Lower lobe of right lung (tissue), 2 donors: ENCODE results near the gene SHMT2. TPM values are rescaled to one million over a fixed set of nuclear protein-coding genes. Genes with fewer than 3 reads are reported as not detected.

Experiments used
- ATAC-seq, 2 donors: fragments of 200-7000 bp; cut with Tn5 transposase; one replicate each; pipeline ENCODE4 v1.9.1; 2020 to 2022; ENCODE audit warnings: mild to moderate bottlenecking in 2 of 2, moderate library complexity in 2 of 2
- DNase-seq: peaks from one replicate; pipeline ENCODE4 v3.0.0-alpha.2; 2020
- H3K27ac ChIP-seq: fragments of 200-600 bp; one replicate; pipeline ENCODE4 v1.8.0; 2022
- H3K27me3 ChIP-seq: fragments of 200-600 bp; one replicate; pipeline ENCODE4 v1.8.0; 2022; ENCODE audit warnings: low read depth
- H3K36me3 ChIP-seq: fragments of 200-600 bp; one replicate; pipeline ENCODE4 v1.8.0; 2022; ENCODE audit warnings: mild to moderate bottlenecking
- H3K4me1 ChIP-seq: fragments of 200-600 bp; one replicate; pipeline ENCODE4 v1.8.0; 2022
- H3K4me3 ChIP-seq: fragments of 200-600 bp; one replicate; pipeline ENCODE4 v1.8.0; 2022; ENCODE audit warnings: mild to moderate bottlenecking
- H3K9me3 ChIP-seq: fragments of 200-600 bp; one replicate; pipeline ENCODE4 v1.8.0; 2022
- CTCF ChIP-seq: fragments of 200-600 bp; IDR thresholded peaks from one replicate; pipeline ENCODE4 v1.8.0; 2022; ENCODE audit warnings: antibody characterized with exemption, mild to moderate bottlenecking
- intact Hi-C: fragments of 100-400 bp; cut with DNase I; formaldehyde crosslinking; loops from one replicate; pipeline ENCODE4 v1.11.0; 2022
- total RNA-seq: library from RNA; stranded (reverse); fragmentation: NEBNext Ultra II Directional; extraction: Animal tissue kit (Norgen Biotek cat#: 25700); gene quantifications from one replicate; pipeline ENCODE4 v1.2.1, GENCODE V29; 2021
- donor health status: DM: no; HTN: yes; CAD: no; lungs with severe emphysema.

Gene SHMT2
- total RNA-seq, 1 donor from 2014 or later: 66.6 TPM

DNA sequence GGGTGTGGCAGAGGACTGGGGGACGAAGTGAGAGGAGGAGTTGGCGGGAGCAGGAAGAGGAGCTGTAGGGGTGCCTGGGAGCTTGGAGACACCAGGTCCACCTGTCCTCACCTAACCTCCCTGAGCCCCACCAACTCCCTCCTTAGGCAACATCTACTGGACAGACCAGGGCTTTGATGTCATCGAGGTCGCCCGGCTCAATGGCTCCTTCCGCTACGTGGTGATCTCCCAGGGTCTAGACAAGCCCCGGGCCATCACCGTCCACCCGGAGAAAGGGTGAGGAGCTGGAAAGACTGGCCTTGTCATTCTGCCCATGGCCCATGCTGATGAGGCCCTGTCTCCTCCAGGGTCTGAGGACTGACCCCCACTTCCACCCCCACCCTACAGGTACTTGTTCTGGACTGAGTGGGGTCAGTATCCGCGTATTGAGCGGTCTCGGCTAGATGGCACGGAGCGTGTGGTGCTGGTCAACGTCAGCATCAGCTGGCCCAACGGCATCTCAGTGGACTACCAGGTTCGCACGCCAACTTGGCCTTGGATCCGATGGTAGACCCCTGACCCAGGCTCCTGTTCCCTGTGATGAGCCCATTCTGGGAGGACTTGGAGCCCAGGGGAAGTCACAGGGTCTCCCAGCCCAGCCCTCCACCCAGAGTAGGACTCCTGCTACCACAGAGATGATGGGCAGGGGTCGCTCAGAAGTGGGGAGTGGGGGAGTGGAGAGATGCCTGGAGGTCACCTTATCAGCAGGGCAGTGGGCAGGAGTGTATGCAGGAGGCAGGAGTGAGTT lies 45.4 kb upstream of the SHMT2 start:
- H3K27me3 ChIP-seq: no peaks in the 10 kb centered on the region
- no peak overlapping the region for H3K27ac ChIP-seq
- intact Hi-C loops: no loop called here
- H3K4me3 ChIP-seq: no peak overlapping the region
- no peaks in the 10 kb centered on the region for H3K4me1 ChIP-seq
- no peaks in the 10 kb centered on the region for H3K9me3 ChIP-seq
- no peak for TF ChIP-seq CTCF
- H3K36me3 ChIP-seq: peaks cover 98% of the 10 kb centered on the region
- ATAC-seq (no peak), DNase-seq (no peak)

DNA sequence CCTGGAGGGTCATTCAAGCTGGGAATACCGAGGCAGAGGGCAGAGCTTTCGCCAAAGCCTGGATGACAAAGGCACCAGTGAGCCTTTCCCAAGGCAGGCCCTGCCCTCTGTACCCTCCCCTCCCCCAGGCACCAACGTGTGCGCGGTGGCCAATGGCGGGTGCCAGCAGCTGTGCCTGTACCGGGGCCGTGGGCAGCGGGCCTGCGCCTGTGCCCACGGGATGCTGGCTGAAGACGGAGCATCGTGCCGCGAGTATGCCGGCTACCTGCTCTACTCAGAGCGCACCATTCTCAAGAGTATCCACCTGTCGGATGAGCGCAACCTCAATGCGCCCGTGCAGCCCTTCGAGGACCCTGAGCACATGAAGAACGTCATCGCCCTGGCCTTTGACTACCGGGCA lies 44.1 kb upstream of the SHMT2 start:
- H3K4me3 ChIP-seq: no peak overlapping the region
- intact Hi-C loops: no loop called here
- no peaks in the 10 kb centered on the region for H3K9me3 ChIP-seq
- peaks cover 7% of the 10 kb centered on the region for H3K4me1 ChIP-seq
- no peak for TF ChIP-seq CTCF
- no peaks in the 10 kb centered on the region for H3K27me3 ChIP-seq
- DNase-seq (no peak), ATAC-seq (no peak)
- peaks cover 98% of the 10 kb centered on the region for H3K36me3 ChIP-seq
- no peak overlapping the region for H3K27ac ChIP-seq

GRCh38 chr12:57185906-57186508 lies 43.5 kb upstream of the SHMT2 start:
- peaks cover 98% of the 10 kb centered on the region for H3K36me3 ChIP-seq
- no peaks in the 10 kb centered on the region for H3K9me3 ChIP-seq
- TF ChIP-seq CTCF: no peak
- H3K4me1 ChIP-seq: peaks cover 10% of the 10 kb centered on the region
- intact Hi-C loops: no loop called here
- ATAC-seq (no peak), DNase-seq (no peak)
- no peaks in the 10 kb centered on the region for H3K27me3 ChIP-seq
- no peak overlapping the region for H3K27ac ChIP-seq
- H3K4me3 ChIP-seq: no peak overlapping the region

GRCh38 chr12:57187222-57188089 lies 42.1 kb upstream of the SHMT2 start:
- Histone ChIP-seq H3K27ac (no peak overlapping the region), H3K36me3 (peaks cover 90% of the 10 kb centered on the region), H3K9me3 (no peaks in the 10 kb centered on the region), H3K27me3 (no peaks in the 10 kb centered on the region), H3K4me3 (no peak overlapping the region), H3K4me1 (peaks cover 10% of the 10 kb centered on the region)
- no peak for TF ChIP-seq CTCF
- no peak for DNase-seq
- ATAC-seq: no peak
- intact Hi-C loops: no loop called here

- DNase-seq (no peak), ATAC-seq (no peak)
- no peaks in the 10 kb centered on the region for H3K27me3 ChIP-seq
- H3K27ac ChIP-seq: no peak overlapping the region
- no peak for TF ChIP-seq CTCF
- peaks cover 10% of the 10 kb centered on the region for H3K4me1 ChIP-seq
- intact Hi-C loops: no loop called here
- no peak overlapping the region for H3K4me3 ChIP-seq
- no peaks in the 10 kb centered on the region for H3K9me3 ChIP-seq
- peaks cover 93% of the 10 kb centered on the region for H3K36me3 ChIP-seq
These were observed 41.5 kb upstream of the SHMT2 start for GRCh38 chr12:57188090-57188425.
